Measurements from ENCODE around the gene HOXC10.

HOXC10 gene

DNA sequence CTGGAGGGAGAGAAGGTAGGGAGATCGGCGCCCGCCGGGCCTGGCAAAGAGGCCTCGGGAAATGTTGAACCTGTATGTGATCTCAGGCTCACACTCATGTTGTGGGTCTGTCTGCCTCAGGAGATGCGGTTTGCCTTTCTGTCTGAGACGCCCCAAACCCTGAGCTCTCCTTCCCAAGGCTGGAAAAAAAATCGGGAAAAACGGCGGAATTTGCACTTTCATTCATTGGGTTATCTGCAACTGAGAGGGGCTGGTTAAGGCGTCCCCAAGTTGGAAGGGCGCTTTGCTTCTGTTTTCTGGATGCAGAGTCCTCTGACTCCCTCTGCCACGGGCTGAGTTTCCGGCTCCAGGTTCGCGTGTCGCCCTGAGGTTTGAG lies 10.0 kb downstream of the HOXC10 start:
- no peak for DNase-seq (ENCODE audit: low read depth)
- H3K4me3 ChIP-seq (ENCODE audit: low read depth, low read length): no peak overlapping the region
- TF ChIP-seq, protein P1, sequence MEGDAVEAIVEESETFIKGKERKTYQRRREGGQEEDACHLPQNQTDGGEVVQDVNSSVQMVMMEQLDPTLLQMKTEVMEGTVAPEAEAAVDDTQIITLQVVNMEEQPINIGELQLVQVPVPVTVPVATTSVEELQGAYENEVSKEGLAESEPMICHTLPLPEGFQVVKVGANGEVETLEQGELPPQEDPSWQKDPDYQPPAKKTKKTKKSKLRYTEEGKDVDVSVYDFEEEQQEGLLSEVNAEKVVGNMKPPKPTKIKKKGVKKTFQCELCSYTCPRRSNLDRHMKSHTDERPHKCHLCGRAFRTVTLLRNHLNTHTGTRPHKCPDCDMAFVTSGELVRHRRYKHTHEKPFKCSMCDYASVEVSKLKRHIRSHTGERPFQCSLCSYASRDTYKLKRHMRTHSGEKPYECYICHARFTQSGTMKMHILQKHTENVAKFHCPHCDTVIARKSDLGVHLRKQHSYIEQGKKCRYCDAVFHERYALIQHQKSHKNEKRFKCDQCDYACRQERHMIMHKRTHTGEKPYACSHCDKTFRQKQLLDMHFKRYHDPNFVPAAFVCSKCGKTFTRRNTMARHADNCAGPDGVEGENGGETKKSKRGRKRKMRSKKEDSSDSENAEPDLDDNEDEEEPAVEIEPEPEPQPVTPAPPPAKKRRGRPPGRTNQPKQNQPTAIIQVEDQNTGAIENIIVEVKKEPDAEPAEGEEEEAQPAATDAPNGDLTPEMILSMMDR (conservative IDR thresholded peaks at IDR 0.05; ENCODE audit: low read depth, low read length): no peak

DNA sequence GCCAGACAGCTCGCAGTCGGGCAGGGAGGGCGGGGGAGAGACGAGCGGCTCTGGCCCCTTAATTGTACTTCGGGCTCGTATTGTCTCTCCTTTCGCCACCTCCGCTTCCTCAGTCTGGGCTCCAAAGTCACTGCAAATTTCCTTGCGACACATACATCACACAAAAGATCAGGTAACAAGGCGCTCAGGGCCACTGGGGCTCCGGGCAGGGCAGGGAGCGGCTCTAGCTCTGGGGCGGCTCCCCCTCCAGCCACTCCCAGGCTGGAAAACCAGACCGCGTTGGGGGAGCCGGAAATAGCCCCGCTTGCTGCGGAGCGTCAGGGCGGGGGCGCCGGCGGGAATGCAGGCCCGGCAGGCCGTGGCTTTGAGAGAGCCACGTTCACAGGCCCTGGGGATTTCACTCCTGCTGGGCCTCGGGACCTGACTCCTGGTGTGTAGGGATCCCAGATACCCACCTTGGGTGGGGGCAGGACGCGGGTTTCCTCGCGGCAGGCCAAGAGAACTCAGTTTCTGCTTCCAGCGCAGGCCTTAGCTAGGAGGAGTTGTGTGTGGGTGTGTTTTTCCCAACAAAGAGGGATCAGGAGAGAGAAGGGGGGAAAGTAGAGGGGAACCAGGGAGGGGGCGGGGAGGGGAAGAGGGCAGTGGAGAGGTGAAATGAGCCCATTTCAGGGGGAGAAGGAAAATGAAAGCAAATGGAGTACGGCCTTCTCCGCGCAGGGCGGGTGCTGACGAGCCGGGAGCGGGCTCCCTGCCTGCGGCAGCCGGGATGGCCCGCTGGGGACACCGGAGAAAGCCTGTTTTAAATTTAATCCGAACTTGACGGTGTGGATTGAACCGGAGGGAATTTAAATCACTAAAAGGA lies 10.7 kb downstream of the HOXC10 start:
- no peak for DNase-seq (ENCODE audit: low read depth)
- TF ChIP-seq, protein P1 (conservative IDR thresholded peaks at IDR 0.05; ENCODE audit: low read depth, low read length): no peak
- H3K4me3 ChIP-seq (ENCODE audit: low read depth, low read length): peak overlapping the region; percentile 46

- TF ChIP-seq, protein P1 (conservative IDR thresholded peaks at IDR 0.05; ENCODE audit: low read depth, low read length): no peak
- peak overlapping the region; percentile 46 for H3K4me3 ChIP-seq (ENCODE audit: low read depth, low read length)
Measured at GRCh38 chr12:53996240-53997203, 11.6 kb downstream of the HOXC10 start.

DNA sequence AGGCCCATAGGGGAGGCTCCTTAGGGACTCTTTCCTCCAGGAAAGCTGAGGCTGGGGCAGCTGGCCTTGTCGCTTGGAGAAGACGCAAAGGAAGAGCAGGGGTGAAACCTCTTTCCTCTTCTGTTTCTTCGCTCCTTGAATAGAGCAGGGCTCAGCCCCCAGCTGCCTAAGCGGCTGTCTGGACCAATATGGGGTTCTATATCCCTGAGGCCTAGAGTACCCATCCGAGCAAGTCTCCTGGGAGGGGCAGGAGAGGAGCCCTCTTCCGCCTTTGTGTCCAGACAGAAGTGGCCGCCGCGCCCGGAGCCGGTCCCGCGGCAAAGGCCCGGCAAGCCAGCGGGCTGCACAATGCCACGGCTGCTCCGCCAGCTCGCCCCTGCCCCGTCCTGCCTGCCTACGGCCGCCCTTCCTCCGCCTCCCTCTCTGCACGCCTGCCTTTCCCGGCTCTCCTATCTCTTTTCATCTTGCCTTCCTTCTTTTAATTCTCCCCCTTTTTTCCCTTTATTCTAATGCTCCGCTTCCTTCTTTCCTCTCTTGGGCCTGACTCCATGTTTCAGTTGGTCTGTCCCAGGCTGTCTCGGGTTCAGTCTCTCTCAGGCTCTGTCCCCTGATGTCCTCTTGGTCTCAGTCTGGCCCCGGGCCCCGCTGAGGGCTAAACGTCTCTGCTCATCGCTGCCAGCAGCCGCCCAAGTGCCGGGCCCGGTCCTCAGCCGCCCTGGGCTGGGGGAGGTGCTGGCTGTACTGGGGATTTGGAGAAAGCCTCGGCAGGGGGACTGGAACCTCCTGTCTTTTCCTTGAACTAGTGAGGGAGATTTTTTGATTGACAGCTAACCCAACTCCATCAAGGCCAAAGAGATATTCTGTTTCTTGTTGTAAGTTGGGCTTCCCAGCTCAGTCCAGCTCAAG lies 12.5 kb downstream of the HOXC10 start:
- TF ChIP-seq, protein P1 (conservative IDR thresholded peaks at IDR 0.05; ENCODE audit: low read depth, low read length): no peak
- DNase-seq (ENCODE audit: low read depth): no peak
- H3K4me3 ChIP-seq (ENCODE audit: low read depth, low read length): no peak overlapping the region

More at GRCh38 chr12:53996240-53997203, 11.6 kb downstream of the HOXC10 start:
- DNase-seq (ENCODE audit: low read depth): no peak

- H3K4me3 ChIP-seq (ENCODE audit: low read depth, low read length): no peak overlapping the region
- TF ChIP-seq, protein P1 (conservative IDR thresholded peaks at IDR 0.05; ENCODE audit: low read depth, low read length): no peak
- DNase-seq (ENCODE audit: low read depth): no peak
Measured at GRCh38 chr12:53998110-53998899, 13.4 kb downstream of the HOXC10 start.

DNA sequence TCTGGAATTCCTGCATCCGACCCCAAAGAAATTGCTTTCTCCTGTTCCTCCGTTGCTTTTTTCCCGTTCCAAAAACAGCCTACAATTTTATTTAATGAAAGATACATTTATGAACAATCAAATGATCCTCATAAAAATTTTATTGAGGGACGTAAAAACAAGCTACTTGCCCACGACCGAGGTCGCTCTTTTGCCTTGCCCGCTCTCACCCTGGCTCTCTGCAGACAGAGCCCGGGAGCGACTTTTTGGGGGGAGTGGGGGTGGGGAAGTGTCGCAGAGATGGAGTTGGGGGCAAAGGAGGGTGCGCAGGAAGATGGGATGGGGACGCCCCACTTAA lies 13.9 kb downstream of the HOXC10 start:
- no peak overlapping the region for H3K4me3 ChIP-seq (ENCODE audit: low read depth, low read length)
- no peak for DNase-seq (ENCODE audit: low read depth)
- TF ChIP-seq, protein P1 (conservative IDR thresholded peaks at IDR 0.05; ENCODE audit: low read depth, low read length): no peak
